ENCODE measurements around the gene ILF2. TPM values are rescaled to one million over a fixed set of nuclear protein-coding genes. Genes with fewer than 3 reads are reported as not detected.
A peak's percentile ranks its signal among the peaks of the same experiment; 100 is the strongest.

ILF2 gene
- polyA plus RNA-seq, 1 of the 3 experiments (the other 2 are of a cell fraction): 189 TPM

DNA sequence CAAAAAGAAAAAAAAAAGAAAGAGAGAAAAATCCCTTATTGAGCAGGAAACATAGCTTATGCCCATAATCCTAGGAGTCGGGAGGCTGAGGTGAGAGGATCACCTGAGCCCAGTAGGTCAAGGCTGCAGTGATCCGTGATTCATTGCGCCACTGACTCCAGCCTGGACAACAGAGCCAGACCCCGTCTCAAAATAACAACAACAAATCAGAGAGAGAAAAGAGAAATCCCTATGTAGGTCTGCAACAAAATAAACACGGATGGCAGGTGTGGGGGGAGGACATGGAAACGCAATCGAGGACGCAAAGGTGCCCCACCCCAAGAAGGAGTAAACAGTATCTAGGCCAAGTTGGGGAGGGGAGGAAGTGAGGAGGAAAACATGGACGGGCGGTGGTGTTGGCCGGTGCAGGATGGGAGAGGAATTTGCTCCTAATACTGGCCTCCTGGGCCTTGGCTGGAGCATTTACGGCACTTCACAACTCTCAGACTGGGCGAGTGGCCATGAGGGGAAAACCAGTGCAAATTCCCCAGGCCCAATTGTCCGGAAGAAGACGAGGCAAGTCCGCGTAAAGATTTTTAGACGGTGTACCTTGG lies 37.5 kb downstream of the ILF2 start:
- Histone ChIP-seq H3K9me2 (no peaks in the 10 kb centered on the region), H3K79me2 (ENCODE audit: insufficient read depth) (peaks cover 47% of the 10 kb centered on the region), H3K27me3 (ENCODE audit: insufficient read depth) (no peaks in the 10 kb centered on the region), H3K36me3 (replicated peaks in 1 of 2; ENCODE audit: control insufficient read depth in 1 of 2, insufficient read depth in 2 of 2, low read length in 1 of 2) (peaks cover 21 to 29% of the 10 kb centered on the region in 2 experiments), H3K27ac (ENCODE audit: low read depth in 2 of 2, low read length in 1 of 2) (no peak overlapping the region; a peak in 1 of 4 replicates), H4K20me1 (ENCODE audit: insufficient read depth) (peaks cover 3% of the 10 kb centered on the region; the same call in 1 of the 2 replicates), H3K4me2 (no peak overlapping the region), H3K9ac (no peak overlapping the region), H2AFZ (ENCODE audit: low read depth) (no peak overlapping the region), H3K4me1 (ENCODE audit: control insufficient read depth in 1 of 2, insufficient read depth in 2 of 2, low read depth in 1 of 2, low read length in 1 of 2) (no peaks in the 10 kb centered on the region; a peak in 1 of 4 replicates), H3K9me3 (no peaks in the 10 kb centered on the region), H3K4me3 (ENCODE audit: low read depth in 2 of 2, low read length in 1 of 2) (peak overlapping the region in 1 of 2 experiments; percentile 4; a peak in 1 of 4 replicates), H3F3A (replicated peaks; ENCODE audit: insufficient read depth) (peaks cover 20% of the 10 kb centered on the region)
- DNase-seq: no peak
- no peak for TF ChIP-seq RAD21 (IDR thresholded peaks at IDR 0.05; ENCODE audit: low read length)
- no peak for TF ChIP-seq MAX (IDR thresholded peaks at IDR 0.05; ENCODE audit: low read depth)
- no peak for TF ChIP-seq GABPA (IDR thresholded peaks at IDR 0.05; ENCODE audit: low read depth)
- TF ChIP-seq USF2 (IDR thresholded peaks at IDR 0.05; ENCODE audit: borderline replicate concordance, low read depth, low read length): no peak
- TF ChIP-seq RXRA (IDR thresholded peaks at IDR 0.05; ENCODE audit: borderline replicate concordance, low read depth): no peak
- TF ChIP-seq NRF1 (IDR thresholded peaks at IDR 0.05; ENCODE audit: low read depth, low read length): no peak
- TF ChIP-seq, protein P1, sequence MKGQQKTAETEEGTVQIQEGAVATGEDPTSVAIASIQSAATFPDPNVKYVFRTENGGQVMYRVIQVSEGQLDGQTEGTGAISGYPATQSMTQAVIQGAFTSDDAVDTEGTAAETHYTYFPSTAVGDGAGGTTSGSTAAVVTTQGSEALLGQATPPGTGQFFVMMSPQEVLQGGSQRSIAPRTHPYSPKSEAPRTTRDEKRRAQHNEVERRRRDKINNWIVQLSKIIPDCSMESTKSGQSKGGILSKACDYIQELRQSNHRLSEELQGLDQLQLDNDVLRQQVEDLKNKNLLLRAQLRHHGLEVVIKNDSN (IDR thresholded peaks at IDR 0.05; ENCODE audit: borderline replicate concordance, low read depth): no peak
- 88% methylated on average over 18 of the region's 18 CpGs for WGBS (ENCODE audit: low lambda C conversion rate)
- ChIA-PET CTCF (interaction anchor here (1.0 to 2.7 kb wide), 7 partner anchors 10 to 352 kb away, joined by 3 to 10 read pairs (median 6); partner anchors contain the start of gene S100A14), POLR2A (interaction anchor here (0.8 to 2.6 kb wide), 9 partner anchors 14 to 357 kb away, joined by 3 to 32 read pairs (median 4); partner anchors contain the start of genes RPS27 and SNAPIN)

DNA sequence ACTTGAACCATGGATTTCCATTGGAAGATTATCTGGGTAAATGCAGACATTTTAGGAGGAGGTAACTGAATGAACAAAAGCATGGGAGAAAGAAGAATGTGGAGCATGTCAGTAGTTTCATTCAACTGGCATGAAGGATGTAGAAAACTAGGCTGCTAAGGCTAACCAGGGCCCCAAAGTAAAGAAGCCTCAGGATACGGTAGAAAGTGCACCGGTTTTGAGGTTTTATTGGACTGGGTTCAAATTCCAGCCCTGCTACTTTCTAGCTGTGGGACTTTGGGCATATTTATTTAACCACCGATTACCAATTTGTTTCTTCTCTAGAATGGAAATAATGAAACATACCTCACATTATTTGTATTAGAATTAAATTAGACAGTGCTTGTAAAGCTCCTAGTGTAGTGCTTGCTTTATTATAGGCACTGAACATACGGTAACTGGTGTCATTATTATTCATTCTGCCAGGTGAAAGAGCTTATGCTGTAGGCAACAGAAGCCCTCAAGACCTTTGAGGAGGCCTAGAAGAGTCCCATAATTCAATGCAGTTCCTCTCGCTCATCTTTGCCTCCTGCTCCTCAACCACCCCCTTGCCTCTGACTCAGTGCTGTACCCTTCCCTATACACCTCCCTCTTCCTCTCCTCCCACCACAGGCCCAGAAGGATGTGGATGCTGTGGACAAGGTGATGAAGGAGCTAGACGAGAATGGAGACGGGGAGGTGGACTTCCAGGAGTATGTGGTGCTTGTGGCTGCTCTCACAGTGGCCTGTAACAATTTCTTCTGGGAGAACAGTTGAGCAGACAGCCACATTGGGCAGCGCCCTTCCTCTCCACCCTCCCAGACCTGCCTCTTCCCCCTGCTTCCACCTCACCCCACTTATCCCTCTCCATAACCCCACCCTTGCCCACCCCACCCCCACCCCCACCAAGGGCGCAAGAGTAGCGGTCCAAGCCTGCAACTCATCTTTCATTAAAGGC lies 39.5 kb downstream of the ILF2 start:
- peaks cover 10 to 11% of the 10 kb centered on the region in 2 experiments; a peak in 2 of 4 replicates for H3K4me1 ChIP-seq (ENCODE audit: control insufficient read depth in 1 of 2, insufficient read depth in 2 of 2, low read depth in 1 of 2, low read length in 1 of 2)
- no peak overlapping the region for H2AFZ ChIP-seq (ENCODE audit: low read depth)
- no peaks in the 10 kb centered on the region for H3K27me3 ChIP-seq (ENCODE audit: insufficient read depth)
- peaks cover 27% of the 10 kb centered on the region for H3K79me2 ChIP-seq (ENCODE audit: insufficient read depth)
- no peak overlapping the region for H3K9ac ChIP-seq
- H3K4me2 ChIP-seq: no peak overlapping the region
- H3K9me3 ChIP-seq: no peaks in the 10 kb centered on the region
- no peak overlapping the region for H3K4me3 ChIP-seq (ENCODE audit: low read depth in 2 of 2, low read length in 1 of 2)
- ChIA-PET POLR2A (no interaction called here), CTCF (interaction anchor here (0.6 to 8.3 kb wide), 2 partner anchors 15 to 120 kb away, joined by 3 to 62 read pairs; partner anchors contain the start of genes S100A14 and S100A16)
- no peaks in the 10 kb centered on the region for H3K9me2 ChIP-seq
- peaks cover 3% of the 10 kb centered on the region; the same call in 1 of the 2 replicates for H4K20me1 ChIP-seq (ENCODE audit: insufficient read depth)
- H3F3A ChIP-seq (replicated peaks; ENCODE audit: insufficient read depth): peaks cover 12% of the 10 kb centered on the region
- H3K36me3 ChIP-seq (replicated peaks in 1 of 2; ENCODE audit: control insufficient read depth in 1 of 2, insufficient read depth in 2 of 2, low read length in 1 of 2): peaks cover 2 to 10% of the 10 kb centered on the region in 2 experiments
- 81% methylated on average over 10 of the region's 10 CpGs for WGBS (ENCODE audit: low lambda C conversion rate)
- no peak overlapping the region for H3K27ac ChIP-seq (ENCODE audit: low read depth in 2 of 2, low read length in 1 of 2)
- DNase-seq: no peak
- TF ChIP-seq TEAD4 (IDR thresholded peaks at IDR 0.05; ENCODE audit: borderline replicate concordance, insufficient read depth) (no peak), USF2 (IDR thresholded peaks at IDR 0.05; ENCODE audit: borderline replicate concordance, low read depth, low read length) (no peak), NFIC (IDR thresholded peaks at IDR 0.05; ENCODE audit: borderline replicate concordance) (no peak), ELF1 (IDR thresholded peaks at IDR 0.05) (no peak), EZH2phosphoT487 (IDR thresholded peaks at IDR 0.05; ENCODE audit: borderline replicate concordance, low read depth) (no peak), SMC3 (IDR thresholded peaks at IDR 0.05; ENCODE audit: low read depth, low read length) (no peak), FOXM1 (IDR thresholded peaks at IDR 0.05; ENCODE audit: low read depth) (no peak), NRF1 (IDR thresholded peaks at IDR 0.05; ENCODE audit: low read depth, low read length) (no peak), RXRA (IDR thresholded peaks at IDR 0.05; ENCODE audit: borderline replicate concordance, low read depth) (no peak), RFX5 (IDR thresholded peaks at IDR 0.05; ENCODE audit: low read length) (no peak), GABPA (IDR thresholded peaks at IDR 0.05; ENCODE audit: low read depth) (no peak)
- TF ChIP-seq, protein P2, sequence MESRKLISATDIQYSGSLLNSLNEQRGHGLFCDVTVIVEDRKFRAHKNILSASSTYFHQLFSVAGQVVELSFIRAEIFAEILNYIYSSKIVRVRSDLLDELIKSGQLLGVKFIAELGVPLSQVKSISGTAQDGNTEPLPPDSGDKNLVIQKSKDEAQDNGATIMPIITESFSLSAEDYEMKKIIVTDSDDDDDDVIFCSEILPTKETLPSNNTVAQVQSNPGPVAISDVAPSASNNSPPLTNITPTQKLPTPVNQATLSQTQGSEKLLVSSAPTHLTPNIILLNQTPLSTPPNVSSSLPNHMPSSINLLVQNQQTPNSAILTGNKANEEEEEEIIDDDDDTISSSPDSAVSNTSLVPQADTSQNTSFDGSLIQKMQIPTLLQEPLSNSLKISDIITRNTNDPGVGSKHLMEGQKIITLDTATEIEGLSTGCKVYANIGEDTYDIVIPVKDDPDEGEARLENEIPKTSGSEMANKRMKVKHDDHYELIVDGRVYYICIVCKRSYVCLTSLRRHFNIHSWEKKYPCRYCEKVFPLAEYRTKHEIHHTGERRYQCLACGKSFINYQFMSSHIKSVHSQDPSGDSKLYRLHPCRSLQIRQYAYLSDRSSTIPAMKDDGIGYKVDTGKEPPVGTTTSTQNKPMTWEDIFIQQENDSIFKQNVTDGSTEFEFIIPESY (IDR thresholded peaks at IDR 0.05; ENCODE audit: borderline replicate concordance, low read depth): no peak
- TF ChIP-seq, protein P3, sequence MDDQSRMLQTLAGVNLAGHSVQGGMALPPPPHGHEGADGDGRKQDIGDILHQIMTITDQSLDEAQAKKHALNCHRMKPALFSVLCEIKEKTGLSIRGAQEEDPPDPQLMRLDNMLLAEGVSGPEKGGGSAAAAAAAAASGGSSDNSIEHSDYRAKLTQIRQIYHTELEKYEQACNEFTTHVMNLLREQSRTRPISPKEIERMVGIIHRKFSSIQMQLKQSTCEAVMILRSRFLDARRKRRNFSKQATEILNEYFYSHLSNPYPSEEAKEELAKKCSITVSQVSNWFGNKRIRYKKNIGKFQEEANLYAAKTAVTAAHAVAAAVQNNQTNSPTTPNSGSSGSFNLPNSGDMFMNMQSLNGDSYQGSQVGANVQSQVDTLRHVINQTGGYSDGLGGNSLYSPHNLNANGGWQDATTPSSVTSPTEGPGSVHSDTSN (IDR thresholded peaks at IDR 0.05): no peak

Data from SK-N-SH (cell line).